HG03064 (cell line): ENCODE results near the gene KRT85.
"Not testable (repeated sequence)": the region's sequence is repeated elsewhere in the genome, so short reads cannot be mapped to it uniquely, and the experiment has no call there.

Experiments
- ATAC-seq: cut with Tn5 transposase; IDR thresholded peaks from one replicate; pipeline ENCODE4 v1.9.1; 2021; ENCODE audit warnings: low read depth; ENCODE audit not compliant: unreplicated experiment

KRT85 gene

GRCh38 chr12:52366738-52367485 lies at the start of gene KRT85:
KRT85 (minus strand) TSS chr12:52367481; CDS start chr12:52367405, 76 bp downstream.
- ATAC-seq: no peak

GRCh38 chr12:52416795-52417194 lies 49.5 kb upstream of the KRT85 start:
- ATAC-seq: no peak

- no peak for ATAC-seq
Measured at GRCh38 chr12:52415870-52416750, 48.8 kb upstream of the KRT85 start.

GRCh38 chr12:52414936-52415335 lies 47.7 kb upstream of the KRT85 start:
- ATAC-seq: no peak

GRCh38 chr12:52413782-52414345 lies 46.6 kb upstream of the KRT85 start:
- ATAC-seq: no peak

GRCh38 chr12:52413202-52413601 lies 45.9 kb upstream of the KRT85 start:
- no peak for ATAC-seq

- no peak for ATAC-seq
Measured at GRCh38 chr12:52411815-52412214, 44.5 kb upstream of the KRT85 start.

- not testable (repeated sequence) for ATAC-seq
Measured at GRCh38 chr12:52410589-52411248, 43.4 kb upstream of the KRT85 start.

- no peak for ATAC-seq
Measured at GRCh38 chr12:52407918-52408317, 40.6 kb upstream of the KRT85 start.

GRCh38 chr12:52405922-52406385 lies 38.7 kb upstream of the KRT85 start, which contains the start of gene KRT82:
KRT82 (minus strand) TSS chr12:52406335; CDS start chr12:52406277, 58 bp downstream.
- no peak for ATAC-seq

GRCh38 chr12:52404951-52405350 lies 37.7 kb upstream of the KRT85 start:
- ATAC-seq: no peak

GRCh38 chr12:52403561-52403960 lies 36.3 kb upstream of the KRT85 start:
- no peak for ATAC-seq

- no peak for ATAC-seq
Measured at GRCh38 chr12:52402873-52403540, 35.7 kb upstream of the KRT85 start.

- no peak for ATAC-seq
Measured at GRCh38 chr12:52402377-52402776, 35.1 kb upstream of the KRT85 start.

- no peak for ATAC-seq
Measured at GRCh38 chr12:52401926-52402325, 34.6 kb upstream of the KRT85 start.

GRCh38 chr12:52401526-52401925 lies 34.2 kb upstream of the KRT85 start:
- no peak for ATAC-seq

GRCh38 chr12:52400906-52401305 lies 33.6 kb upstream of the KRT85 start:
- ATAC-seq: no peak

- no peak for ATAC-seq
Measured at GRCh38 chr12:52399756-52400155, 32.5 kb upstream of the KRT85 start.

GRCh38 chr12:52398176-52398575 lies 30.9 kb upstream of the KRT85 start:
- no peak for ATAC-seq

GRCh38 chr12:52396656-52397055 lies 29.4 kb upstream of the KRT85 start:
- ATAC-seq: no peak
